Endothelial cell of umbilical vein (primary cell): Measurements from ENCODE around the gene UBE3D.

Source experiments
- EZH2 ChIP-seq: IDR thresholded peaks from 2 replicates; pipeline ENCODE4 v1.6.1; 2012; ENCODE audit warnings: borderline replicate concordance, low read depth, mild to moderate bottlenecking, moderate library complexity, low read length, inconsistent platforms; ENCODE audit not compliant: severe bottlenecking
- POLR2A ChIP-seq: IDR thresholded peaks from 2 replicates; pipeline ENCODE4 v1.6.1; 2012; ENCODE audit warnings: low read depth, mild to moderate bottlenecking, control low read depth, low read length
- TF ChIP-seq, protein P1 (sequence below), 2 donors: IDR thresholded peaks; 1 replicate in 1 of 2; 2 replicates in 1 of 2; pipeline ENCODE4 v1.5.1; 2011; ENCODE audit warnings: low read length in 2 of 2, mild to moderate bottlenecking in 2 of 2, moderate library complexity in 2 of 2, control low read depth in 1 of 2, inconsistent platforms in 1 of 2, low read depth in 1 of 2; ENCODE audit not compliant: insufficient read depth in 1 of 2; ENCODE audit errors: extremely low read depth in 1 of 2

DNA sequence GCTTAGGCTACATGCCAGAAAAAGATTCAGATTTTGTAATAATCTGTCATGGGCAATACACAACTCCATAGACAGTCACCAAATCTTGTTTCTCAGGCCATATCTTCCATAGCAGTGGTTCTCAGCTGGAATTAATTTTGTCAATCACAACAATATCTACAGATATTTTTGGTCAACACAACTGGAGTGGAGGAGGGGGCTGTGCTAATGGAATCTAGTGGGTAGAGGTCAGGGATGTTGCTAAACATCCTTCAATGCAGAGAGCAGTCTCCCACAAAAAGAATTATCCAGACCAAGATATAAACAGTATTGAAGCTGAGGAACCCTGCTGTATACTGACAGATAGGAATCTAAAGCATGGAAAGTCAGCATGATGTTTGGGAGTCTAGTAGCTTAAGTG is 174.6 kb downstream of the UBE3D start:
- TF ChIP-seq, protein P1, sequence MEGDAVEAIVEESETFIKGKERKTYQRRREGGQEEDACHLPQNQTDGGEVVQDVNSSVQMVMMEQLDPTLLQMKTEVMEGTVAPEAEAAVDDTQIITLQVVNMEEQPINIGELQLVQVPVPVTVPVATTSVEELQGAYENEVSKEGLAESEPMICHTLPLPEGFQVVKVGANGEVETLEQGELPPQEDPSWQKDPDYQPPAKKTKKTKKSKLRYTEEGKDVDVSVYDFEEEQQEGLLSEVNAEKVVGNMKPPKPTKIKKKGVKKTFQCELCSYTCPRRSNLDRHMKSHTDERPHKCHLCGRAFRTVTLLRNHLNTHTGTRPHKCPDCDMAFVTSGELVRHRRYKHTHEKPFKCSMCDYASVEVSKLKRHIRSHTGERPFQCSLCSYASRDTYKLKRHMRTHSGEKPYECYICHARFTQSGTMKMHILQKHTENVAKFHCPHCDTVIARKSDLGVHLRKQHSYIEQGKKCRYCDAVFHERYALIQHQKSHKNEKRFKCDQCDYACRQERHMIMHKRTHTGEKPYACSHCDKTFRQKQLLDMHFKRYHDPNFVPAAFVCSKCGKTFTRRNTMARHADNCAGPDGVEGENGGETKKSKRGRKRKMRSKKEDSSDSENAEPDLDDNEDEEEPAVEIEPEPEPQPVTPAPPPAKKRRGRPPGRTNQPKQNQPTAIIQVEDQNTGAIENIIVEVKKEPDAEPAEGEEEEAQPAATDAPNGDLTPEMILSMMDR (IDR thresholded peaks at IDR 0.05; ENCODE audit: extremely low read depth in 1 of 2, insufficient read depth in 1 of 2, low read depth in 1 of 2, low read length in 2 of 2): no peak
- TF ChIP-seq EZH2 (no peak), POLR2A (no peak)
